GM21529 (cell line): ENCODE measurements around the gene DHRS13.
"Not testable (repeated sequence)": the region's sequence is repeated elsewhere in the genome, so short reads cannot be mapped to it uniquely, and the experiment has no call there.

Experiments
- ATAC-seq: cut with Tn5 transposase; IDR thresholded peaks from one replicate; pipeline ENCODE4 v1.9.1; 2021; ENCODE audit not compliant: unreplicated experiment

The DHRS13 gene

GRCh38 chr17:28883967-28884702 is 18.7 kb downstream of the DHRS13 start:
- ATAC-seq = no peak

- ATAC-seq = no peak
Observed at GRCh38 chr17:28882154-28882895, 20.6 kb downstream of the DHRS13 start.

- no peak for ATAC-seq
Observed at GRCh38 chr17:28881533-28882056, 21.3 kb downstream of the DHRS13 start.

- no peak for ATAC-seq
Observed at GRCh38 chr17:28880572-28880945, 22.3 kb downstream of the DHRS13 start.

DNA sequence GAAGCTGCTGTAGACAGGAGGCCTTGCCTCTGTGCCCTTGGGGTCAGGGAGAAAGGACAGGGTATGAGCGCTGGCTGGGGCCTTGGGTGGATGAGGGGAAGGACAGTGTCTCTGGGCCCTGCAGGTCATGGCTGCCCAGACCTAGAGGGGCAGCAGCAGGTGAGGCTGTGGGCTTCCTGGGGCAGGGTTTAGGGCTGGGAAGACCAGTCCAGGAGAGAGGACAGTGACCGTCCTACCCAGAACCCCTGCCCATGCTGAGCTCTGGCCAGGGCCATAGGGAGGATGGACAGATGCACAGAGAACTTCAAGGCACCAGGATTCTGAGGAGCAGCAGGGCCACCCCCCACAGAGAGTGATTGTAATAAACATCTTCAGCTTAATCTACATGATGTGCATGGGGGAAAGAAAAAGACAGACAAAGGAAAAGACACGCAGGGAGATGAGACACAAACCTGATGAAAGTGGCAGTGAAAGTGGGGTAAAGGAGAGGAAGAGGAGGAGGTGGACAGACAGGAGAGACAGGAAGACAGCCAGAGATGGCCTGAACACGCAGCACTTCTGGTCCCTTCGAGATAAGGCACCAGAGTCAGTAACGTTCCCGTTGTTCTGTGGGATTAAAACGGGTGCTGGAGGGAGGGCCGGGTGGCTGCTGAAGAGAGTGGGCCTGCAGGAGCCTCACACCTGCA is 22.9 kb downstream of the DHRS13 start:
- no peak for ATAC-seq

- no peak for ATAC-seq
Observed at GRCh38 chr17:28878981-28879380, 23.9 kb downstream of the DHRS13 start.

GRCh38 chr17:28878158-28878910 is 24.5 kb downstream of the DHRS13 start:
- no peak for ATAC-seq

GRCh38 chr17:28877150-28877711 is 25.6 kb downstream of the DHRS13 start:
- not testable (repeated sequence) for ATAC-seq

DNA sequence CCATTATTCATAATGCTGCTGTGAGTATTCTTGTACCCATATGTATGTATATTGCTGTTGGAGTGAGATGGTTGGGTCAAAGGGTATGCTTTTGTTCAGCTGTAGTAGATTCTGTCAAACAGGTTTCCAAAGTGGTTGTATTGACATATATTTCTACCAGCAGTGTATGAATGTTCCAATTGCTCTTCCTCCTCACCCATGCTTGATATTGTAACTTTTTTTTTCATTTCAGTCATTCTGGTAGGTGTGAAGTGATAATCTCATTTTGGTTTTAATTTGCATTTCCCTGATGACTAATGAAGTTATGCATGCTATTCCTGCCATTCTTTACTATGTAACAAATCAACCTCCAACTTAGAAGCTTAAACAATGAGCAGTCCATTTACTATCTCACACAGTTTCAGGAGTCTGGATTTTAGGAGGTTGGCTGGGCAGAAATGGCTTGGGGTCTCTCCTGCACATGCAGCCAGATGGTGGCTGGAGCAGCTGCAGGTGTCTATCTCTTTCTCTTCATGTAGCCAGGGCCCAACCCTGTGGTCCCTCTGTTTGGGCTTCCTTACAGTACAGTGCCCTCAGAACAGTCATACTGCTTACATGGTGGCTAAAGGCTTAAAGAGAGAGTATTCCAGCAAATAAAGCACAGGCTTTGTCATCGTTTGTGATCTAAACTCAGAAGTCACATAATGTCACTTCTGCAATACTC is 26.9 kb downstream of the DHRS13 start:
- ATAC-seq = no peak

DNA sequence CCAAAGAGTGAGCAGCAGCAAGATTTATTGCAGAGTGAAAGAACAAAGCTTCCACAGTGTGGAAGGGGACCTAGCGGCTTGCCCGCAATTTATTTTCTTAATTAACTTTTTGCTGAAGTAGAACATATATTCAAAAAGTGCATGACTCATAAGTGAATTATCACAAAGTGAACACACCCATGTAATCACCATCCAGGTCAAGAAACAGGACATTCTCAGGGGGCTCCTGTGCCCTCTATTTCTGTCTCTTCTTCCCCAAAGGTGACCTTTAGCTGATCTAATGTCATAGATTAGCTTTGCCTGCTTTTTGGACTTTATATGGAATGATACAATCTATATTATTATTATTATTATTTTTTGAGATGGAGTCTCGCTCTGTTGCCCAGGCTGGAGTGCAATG is 28.1 kb downstream of the DHRS13 start:
- ATAC-seq = no peak

- no peak for ATAC-seq
Observed at GRCh38 chr17:28873839-28874238, 29.0 kb downstream of the DHRS13 start.

DNA sequence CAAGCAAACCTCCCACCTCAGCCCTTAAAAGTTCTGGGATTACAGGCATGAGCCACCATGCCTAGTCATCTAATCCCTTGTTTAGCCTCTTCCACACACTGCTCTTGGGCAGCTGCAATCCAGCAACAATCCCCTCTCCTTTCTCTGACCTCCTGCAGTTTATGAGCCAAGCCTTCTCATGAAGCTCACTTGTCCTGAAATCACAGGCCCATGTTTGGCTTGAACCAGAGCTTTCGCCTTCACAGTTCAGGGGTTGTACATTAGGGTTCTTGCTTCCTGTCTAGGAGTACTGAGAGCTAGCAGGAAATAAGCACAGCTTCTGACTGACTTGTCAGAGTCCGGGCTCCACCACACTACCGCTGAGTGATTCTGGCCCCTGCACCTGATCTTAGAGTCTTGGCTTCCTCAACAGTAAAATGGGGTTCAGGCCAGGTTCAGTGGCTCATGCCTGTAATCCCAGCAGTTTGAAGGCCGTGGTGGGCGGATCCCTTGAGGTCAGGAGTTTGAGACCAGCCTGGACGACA is 31.8 kb downstream of the DHRS13 start:
- ATAC-seq = peak; percentile 93

GRCh38 chr17:28867276-28867675 is 35.6 kb downstream of the DHRS13 start:
- ATAC-seq = no peak

DNA sequence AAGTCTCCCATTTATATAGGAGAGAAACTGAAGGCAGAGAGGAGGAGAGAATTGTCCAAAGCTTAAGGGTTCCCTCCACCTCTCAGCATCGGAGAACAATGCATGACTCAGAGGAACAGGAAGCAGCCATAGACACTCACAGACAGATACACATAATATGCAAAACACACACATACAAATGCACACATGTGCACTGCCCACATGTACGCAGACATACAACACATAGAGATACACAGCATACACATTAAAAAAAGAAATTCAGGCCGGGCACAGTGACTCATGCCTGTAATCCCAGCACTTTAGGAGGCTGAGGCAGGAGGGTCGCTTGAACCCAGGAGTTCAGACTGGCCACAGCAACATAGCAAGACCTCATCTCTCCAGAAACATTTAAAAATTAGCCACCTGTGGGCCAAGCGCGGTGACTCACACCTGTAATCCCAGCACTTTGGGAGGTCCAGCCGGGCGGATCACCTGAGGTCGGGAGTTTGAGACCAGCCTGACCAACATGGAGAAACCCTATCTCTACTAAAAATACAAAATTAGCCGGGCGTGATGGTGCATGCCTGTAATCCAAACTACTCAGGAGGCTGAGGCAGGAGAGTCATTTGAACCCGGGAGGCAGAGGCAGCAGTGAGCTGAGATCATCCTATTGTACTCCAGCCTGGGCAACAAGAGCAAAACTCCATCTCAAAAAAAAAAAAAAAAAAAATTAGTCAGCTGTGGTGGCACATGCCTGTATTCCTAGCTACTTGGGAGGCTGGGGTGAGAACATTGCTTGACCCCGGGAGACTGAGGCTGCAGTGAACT is 36.7 kb downstream of the DHRS13 start:
- no peak for ATAC-seq

DNA sequence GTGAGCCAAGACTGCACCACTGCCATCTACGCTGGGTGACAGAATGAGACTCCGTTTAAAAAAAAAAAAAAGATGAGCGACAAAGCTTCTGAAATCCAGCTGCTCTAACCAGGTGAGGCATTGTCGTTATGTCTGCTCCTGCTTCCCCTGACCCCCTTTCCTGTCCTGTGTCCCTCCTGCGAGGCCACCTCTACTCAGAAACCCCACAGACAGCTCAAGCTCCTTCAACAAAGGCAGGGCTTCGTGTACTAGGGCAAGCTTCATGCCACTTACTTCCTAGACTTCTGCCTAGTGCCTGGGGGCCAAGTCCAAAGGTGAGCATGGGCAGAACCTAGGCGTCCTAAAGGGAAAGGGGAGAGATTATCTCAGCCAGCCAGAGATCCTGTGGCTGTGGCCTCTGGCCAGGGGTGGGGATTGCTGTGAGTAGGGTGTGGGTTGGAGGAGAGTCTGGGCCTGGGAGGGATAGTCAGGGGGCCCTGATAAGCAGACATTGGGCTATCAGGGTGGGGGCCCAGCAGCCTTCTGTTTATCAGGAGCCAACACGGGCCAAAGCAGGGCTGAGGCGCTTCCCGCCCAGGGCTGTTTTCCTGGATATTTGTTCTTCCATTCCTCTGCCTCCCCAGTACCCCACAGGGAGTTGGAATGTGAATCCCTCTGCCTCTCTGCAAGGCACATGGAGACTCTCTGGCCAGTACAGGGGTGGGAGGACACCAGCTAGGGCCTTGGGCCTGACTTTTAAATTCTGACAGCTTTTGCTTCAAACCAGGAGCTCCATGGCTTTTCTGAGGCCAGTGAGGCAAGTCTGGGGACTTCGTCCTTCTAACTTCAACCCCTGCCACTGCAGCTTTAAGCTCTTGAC is 37.7 kb downstream of the DHRS13 start:
- ATAC-seq = no peak

DNA sequence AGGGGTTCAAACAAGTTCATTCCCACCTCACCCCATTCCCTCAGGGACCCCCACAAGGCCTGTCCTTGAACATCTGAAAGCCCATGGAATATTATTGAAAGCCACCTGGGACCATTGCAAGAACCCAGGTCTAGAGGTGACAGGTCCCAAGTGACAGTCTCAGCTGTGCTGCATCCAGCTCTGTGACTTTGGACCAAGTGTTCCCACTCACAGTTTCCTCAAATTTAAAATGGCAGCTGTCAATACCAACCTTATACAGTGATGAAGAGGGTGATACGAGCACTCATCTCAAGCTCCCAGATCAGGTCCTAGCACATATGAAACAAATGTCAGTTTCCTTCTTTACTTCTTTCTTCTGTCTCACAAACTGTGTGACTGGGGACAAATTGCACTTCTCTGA is 38.9 kb downstream of the DHRS13 start:
- ATAC-seq = no peak

DNA sequence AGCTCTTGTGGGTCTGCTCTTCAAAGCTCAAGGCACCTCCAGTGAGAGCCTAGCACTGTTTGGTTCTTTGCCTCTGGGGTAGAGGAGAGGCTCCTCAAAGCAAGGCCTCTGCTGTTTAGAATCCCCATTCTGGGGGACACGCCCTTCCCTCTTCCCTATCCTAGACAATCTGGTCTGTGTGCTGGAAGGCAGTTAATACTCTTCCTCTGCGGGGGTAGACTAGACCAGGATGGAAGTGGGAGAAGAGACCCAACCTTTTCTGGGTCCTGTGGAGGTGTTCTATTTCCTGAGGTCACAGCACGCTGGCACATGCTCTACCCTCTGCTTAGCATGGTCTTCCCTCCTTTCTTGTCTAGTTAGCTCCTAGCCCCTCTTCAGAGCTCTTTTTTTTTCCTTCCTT is 40.3 kb downstream of the DHRS13 start:
- no peak for ATAC-seq
